ENCODE measurements around the gene AFF3. TPM values are rescaled to one million over a fixed set of nuclear protein-coding genes. Genes with fewer than 3 reads are reported as not detected.

Gene AFF3
- total RNA-seq, 1 donor from 2014 or later: 7.3 TPM

GRCh38 chr2:99593692-99594427, 548.5 kb downstream of the AFF3 start:
- no peak for DNase-seq (ENCODE audit: low spot score, unreplicated experiment)
- H3K36me3 Mint-ChIP-seq (ENCODE audit: insufficient read depth): no peaks in the 10 kb centered on the region
- no peaks in the 10 kb centered on the region for H3K9me3 Mint-ChIP-seq (ENCODE audit: low read depth)
- no peak overlapping the region for H3K27ac Mint-ChIP-seq
- H3K27me3 Mint-ChIP-seq: no peaks in the 10 kb centered on the region
- no peak for TF ChIP-seq CTCF (IDR thresholded peaks at IDR 0.05; ENCODE audit: unreplicated experiment)
- no peaks in the 10 kb centered on the region for H3K4me1 Mint-ChIP-seq (ENCODE audit: low read depth)
- H3K4me3 Mint-ChIP-seq (ENCODE audit: low read depth): no peak overlapping the region

DNA sequence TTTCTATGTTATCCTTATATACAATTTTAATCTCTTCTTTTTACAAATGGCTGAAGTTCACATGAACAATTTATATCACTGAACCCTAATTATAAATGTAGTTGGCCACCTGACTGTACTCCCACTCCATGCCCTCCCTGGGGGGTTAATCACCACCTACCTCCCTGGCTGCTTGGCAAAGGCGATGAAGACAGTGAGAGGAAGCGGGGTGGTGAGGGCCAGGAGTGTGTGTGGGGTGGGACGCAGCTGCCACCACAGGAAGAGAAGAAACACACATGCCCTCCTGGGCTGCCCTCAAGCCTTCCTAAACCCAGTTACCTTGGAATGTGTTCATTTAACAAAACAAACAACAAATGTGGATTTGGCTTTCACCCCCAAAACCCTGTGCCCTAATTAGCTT, 565.6 kb downstream of the AFF3 start:
- DNase-seq (ENCODE audit: low spot score, unreplicated experiment): no peak
- no peak for TF ChIP-seq CTCF (IDR thresholded peaks at IDR 0.05; ENCODE audit: unreplicated experiment)
- Mint-ChIP-seq H3K36me3 (ENCODE audit: insufficient read depth) (no peaks in the 10 kb centered on the region), H3K4me1 (ENCODE audit: low read depth) (peaks cover 12% of the 10 kb centered on the region), H3K4me3 (ENCODE audit: low read depth) (no peak overlapping the region), H3K9me3 (ENCODE audit: low read depth) (no peaks in the 10 kb centered on the region), H3K27ac (no peak overlapping the region), H3K27me3 (no peaks in the 10 kb centered on the region)

- H3K36me3 Mint-ChIP-seq (ENCODE audit: insufficient read depth): no peaks in the 10 kb centered on the region
- no peak overlapping the region for H3K27ac Mint-ChIP-seq
- no peak overlapping the region for H3K4me3 Mint-ChIP-seq (ENCODE audit: low read depth)
- DNase-seq (ENCODE audit: low spot score, unreplicated experiment): no peak
- H3K27me3 Mint-ChIP-seq: no peaks in the 10 kb centered on the region
- peaks cover 16% of the 10 kb centered on the region for H3K4me1 Mint-ChIP-seq (ENCODE audit: low read depth)
- TF ChIP-seq CTCF (IDR thresholded peaks at IDR 0.05; ENCODE audit: unreplicated experiment): no peak
- H3K9me3 Mint-ChIP-seq (ENCODE audit: low read depth): no peaks in the 10 kb centered on the region
Measured at GRCh38 chr2:99573634-99574251, 568.6 kb downstream of the AFF3 start.

DNA sequence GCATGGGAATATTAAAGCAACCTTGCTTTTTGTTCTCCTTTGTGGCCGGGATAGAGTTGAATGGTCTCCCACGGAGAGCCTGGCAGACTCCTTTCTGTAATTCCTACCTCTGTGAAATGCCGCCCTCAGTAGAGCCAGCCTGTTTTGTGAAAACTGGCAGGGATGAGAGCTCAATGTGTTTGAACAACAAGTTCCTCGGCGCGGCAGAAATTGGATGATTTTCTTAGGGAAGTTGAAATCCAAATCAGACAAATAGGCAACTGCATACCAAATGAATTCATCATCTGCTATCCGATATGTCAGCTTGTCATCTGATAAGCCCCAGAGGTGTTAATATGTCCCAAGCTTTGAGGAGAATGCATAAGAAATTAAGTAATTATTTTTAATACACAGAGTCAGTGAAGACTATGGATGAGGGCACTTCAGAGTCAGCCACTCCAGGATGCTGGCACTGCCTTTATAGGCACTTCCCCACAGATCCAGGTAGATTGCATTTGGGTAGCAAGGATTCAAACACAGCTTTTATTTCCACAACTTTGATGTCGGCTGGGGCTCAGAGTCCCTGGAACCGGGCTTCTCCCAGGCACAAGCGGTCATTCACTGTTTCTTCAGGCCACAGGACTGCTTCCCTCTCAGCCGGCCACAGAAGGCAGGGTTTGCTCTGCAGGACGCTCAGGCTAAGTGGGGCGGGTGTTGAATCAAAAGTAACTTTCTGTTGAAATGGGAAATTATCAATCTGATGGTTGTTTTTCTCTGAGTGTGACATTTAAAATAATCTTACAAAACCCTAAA, 569.8 kb downstream of the AFF3 start:
- DNase-seq (ENCODE audit: low spot score, unreplicated experiment): no peak
- no peaks in the 10 kb centered on the region for H3K27me3 Mint-ChIP-seq
- H3K27ac Mint-ChIP-seq: peak overlapping the region; percentile 33
- peaks cover 16% of the 10 kb centered on the region for H3K4me1 Mint-ChIP-seq (ENCODE audit: low read depth)
- H3K4me3 Mint-ChIP-seq (ENCODE audit: low read depth): no peak overlapping the region
- H3K36me3 Mint-ChIP-seq (ENCODE audit: insufficient read depth): no peaks in the 10 kb centered on the region
- H3K9me3 Mint-ChIP-seq (ENCODE audit: low read depth): no peaks in the 10 kb centered on the region
- no peak for TF ChIP-seq CTCF (IDR thresholded peaks at IDR 0.05; ENCODE audit: unreplicated experiment)

GRCh38 chr2:99571954-99572353, 570.4 kb downstream of the AFF3 start:
- no peaks in the 10 kb centered on the region for H3K9me3 Mint-ChIP-seq (ENCODE audit: low read depth)
- H3K36me3 Mint-ChIP-seq (ENCODE audit: insufficient read depth): peaks cover 1% of the 10 kb centered on the region
- TF ChIP-seq CTCF (IDR thresholded peaks at IDR 0.05; ENCODE audit: unreplicated experiment): no peak
- no peak overlapping the region for H3K4me3 Mint-ChIP-seq (ENCODE audit: low read depth)
- H3K4me1 Mint-ChIP-seq (ENCODE audit: low read depth): peaks cover 16% of the 10 kb centered on the region
- H3K27ac Mint-ChIP-seq: no peak overlapping the region
- H3K27me3 Mint-ChIP-seq: no peaks in the 10 kb centered on the region
- DNase-seq (ENCODE audit: low spot score, unreplicated experiment): no peak

Measured in progenitor cell of endocrine pancreas (in vitro differentiated cells).